Measurements from ENCODE around the gene ERGIC1.

Gene ERGIC1

GRCh38 chr5:172999372-172999973 lies 165.4 kb downstream of the ERGIC1 start:
- DNase-seq, result no peak

- no peak for DNase-seq
Observed at GRCh38 chr5:172999974-173000373, 165.9 kb downstream of the ERGIC1 start.

GRCh38 chr5:173001229-173001841 lies 167.3 kb downstream of the ERGIC1 start:
- DNase-seq, result peak; percentile 10

Data from stimulated activated CD4-positive, alpha-beta T cell treated with anti-CD3 and anti-CD28 coated beads, Interleukin-1b, Interleukin-23, amount 100 ng/mL, for 48 hours (primary cell).